T-helper 2 cell treated with Interferon-gamma antibody and Interleukin-4, amounts not matched to agents 5 μg/mL and 100 μg/mL, for 36 hours (primary cell): ENCODE data around the gene DIAPH1.

Experiments used
- DNase-seq: peaks from one replicate; pipeline ENCODE4 v3.0.0; 2021; ENCODE audit warnings: low spot score
- H3K27ac Mint-ChIP-seq: one replicate; pipeline ENCODE4 v1.8.0; 2021; ENCODE audit warnings: mild to moderate bottlenecking, mixed read lengths
- H3K27me3 Mint-ChIP-seq: one replicate; pipeline ENCODE4 v1.8.0; 2021; ENCODE audit warnings: low read depth, mixed read lengths
- H3K36me3 Mint-ChIP-seq: one replicate; pipeline ENCODE4 v1.8.0; 2021; ENCODE audit warnings: low read depth, mixed read lengths
- H3K4me1 Mint-ChIP-seq: one replicate; pipeline ENCODE4 v1.8.0; 2021; ENCODE audit warnings: low read depth, mixed read lengths
- H3K4me3 Mint-ChIP-seq: one replicate; pipeline ENCODE4 v1.8.0; 2022; ENCODE audit warnings: mild to moderate bottlenecking, moderate library complexity, mixed read lengths
- H3K9me3 Mint-ChIP-seq: one replicate; pipeline ENCODE4 v1.8.0; 2021; ENCODE audit warnings: mixed read lengths

DIAPH1 gene

GRCh38 chr5:141636106-141636412, 17.3 kb upstream of the DIAPH1 start:
- DNase-seq: no peak
- Mint-ChIP-seq H3K4me3 (peak overlapping the region; percentile 96), H3K27me3 (no peaks in the 10 kb centered on the region)

GRCh38 chr5:141635646-141636045, 16.8 kb upstream of the DIAPH1 start:
- peak overlapping the region; percentile 96 for H3K4me3 Mint-ChIP-seq
- H3K9me3 Mint-ChIP-seq: no peaks in the 10 kb centered on the region
- DNase-seq: no peak
- H3K36me3 Mint-ChIP-seq: peaks cover 24% of the 10 kb centered on the region
- peaks cover 31% of the 10 kb centered on the region for H3K4me1 Mint-ChIP-seq
- H3K27me3 Mint-ChIP-seq: no peaks in the 10 kb centered on the region
- no peak overlapping the region for H3K27ac Mint-ChIP-seq

More at GRCh38 chr5:141636106-141636412, 17.3 kb upstream of the DIAPH1 start:
- Mint-ChIP-seq H3K27ac (peak overlapping the region; percentile 82), H3K36me3 (peaks cover 28% of the 10 kb centered on the region), H3K4me1 (peaks cover 36% of the 10 kb centered on the region), H3K9me3 (no peaks in the 10 kb centered on the region)

DNA sequence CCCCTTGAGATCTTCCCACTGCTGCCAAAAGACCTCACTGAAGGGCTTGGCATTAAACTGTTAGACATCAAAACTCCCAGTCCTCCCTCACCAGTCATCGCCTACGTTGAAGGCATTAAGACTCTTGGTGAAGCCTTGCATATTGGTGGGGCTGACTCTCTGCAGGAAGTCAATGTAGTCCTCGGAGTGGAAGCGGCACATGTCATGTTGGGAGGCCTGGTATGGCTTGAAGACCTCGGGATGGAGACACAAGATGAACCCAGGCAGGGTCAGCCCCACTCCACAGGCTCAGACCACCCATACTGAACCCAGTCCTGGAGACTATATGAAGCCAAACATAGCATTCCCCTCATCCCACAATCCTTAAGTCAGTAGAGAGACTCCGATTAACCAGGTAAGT, 15.9 kb upstream of the DIAPH1 start:
- H3K27ac Mint-ChIP-seq: peak overlapping the region; percentile 46
- no peaks in the 10 kb centered on the region for H3K9me3 Mint-ChIP-seq
- H3K36me3 Mint-ChIP-seq: peaks cover 26% of the 10 kb centered on the region
- DNase-seq: no peak
- peak overlapping the region; percentile 96 for H3K4me3 Mint-ChIP-seq
- H3K27me3 Mint-ChIP-seq: no peaks in the 10 kb centered on the region
- peaks cover 35% of the 10 kb centered on the region for H3K4me1 Mint-ChIP-seq

GRCh38 chr5:141633871-141634561, 15.2 kb upstream of the DIAPH1 start:
- Mint-ChIP-seq H3K27ac (peak overlapping the region; percentile 74), H3K4me1 (peaks cover 35% of the 10 kb centered on the region), H3K36me3 (peaks cover 28% of the 10 kb centered on the region), H3K4me3 (peak overlapping the region; percentile 96), H3K9me3 (no peaks in the 10 kb centered on the region), H3K27me3 (no peaks in the 10 kb centered on the region)
- no peak for DNase-seq

DNA sequence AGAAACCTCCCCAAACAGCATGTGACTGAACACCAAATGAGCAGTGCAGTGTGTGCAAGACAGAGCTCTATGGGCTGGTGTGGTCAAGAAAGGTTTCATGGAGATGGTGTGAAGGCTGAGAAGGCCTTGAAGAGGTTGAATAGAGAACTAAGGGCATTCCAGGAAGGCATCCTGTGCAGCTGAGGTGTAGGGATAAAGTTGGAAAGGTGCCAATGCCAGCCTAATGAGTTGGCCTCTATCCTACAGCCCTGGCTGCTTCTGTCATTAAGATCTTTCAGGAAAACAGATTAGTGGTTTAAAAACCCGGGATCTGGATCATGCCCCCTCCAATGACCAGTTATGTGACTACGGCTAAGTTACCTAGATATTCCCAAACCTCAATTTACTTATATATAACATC, 13.8 kb upstream of the DIAPH1 start:
- H3K36me3 Mint-ChIP-seq: peaks cover 35% of the 10 kb centered on the region
- no peak overlapping the region for H3K4me3 Mint-ChIP-seq
- no peaks in the 10 kb centered on the region for H3K9me3 Mint-ChIP-seq
- no peaks in the 10 kb centered on the region for H3K27me3 Mint-ChIP-seq
- H3K27ac Mint-ChIP-seq: no peak overlapping the region
- peaks cover 30% of the 10 kb centered on the region for H3K4me1 Mint-ChIP-seq
- no peak for DNase-seq

DNA sequence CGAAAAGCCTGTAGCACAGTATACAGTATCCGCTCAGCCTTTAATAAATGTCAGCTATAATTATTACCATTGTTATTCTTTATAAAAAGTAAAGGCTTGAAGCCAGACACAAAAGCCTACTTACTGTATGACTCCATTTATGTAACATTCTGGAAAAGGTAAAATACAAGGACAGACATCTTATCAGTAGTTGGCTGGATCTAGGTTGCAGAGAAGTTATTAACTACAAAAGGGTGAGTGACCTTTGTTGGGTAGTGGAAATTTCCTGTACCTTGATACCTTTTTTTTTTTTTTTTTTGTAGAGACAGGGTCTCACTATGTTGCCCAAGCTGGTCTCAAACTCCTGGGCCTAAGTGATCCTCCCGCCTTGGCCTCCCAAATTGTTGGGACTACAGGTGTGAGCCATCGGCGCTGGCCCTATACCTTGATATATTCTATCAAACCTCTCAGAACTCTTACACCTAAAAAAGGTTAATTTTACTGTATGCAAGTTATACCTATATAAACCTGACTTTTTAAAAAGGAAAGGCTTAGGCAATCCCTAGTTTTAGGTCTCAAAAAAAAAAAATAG, 11.9 kb upstream of the DIAPH1 start:
- no peaks in the 10 kb centered on the region for H3K27me3 Mint-ChIP-seq
- H3K9me3 Mint-ChIP-seq: no peaks in the 10 kb centered on the region
- peaks cover 50% of the 10 kb centered on the region for H3K36me3 Mint-ChIP-seq
- DNase-seq: no peak
- H3K27ac Mint-ChIP-seq: no peak overlapping the region
- H3K4me1 Mint-ChIP-seq: peaks cover 28% of the 10 kb centered on the region
- no peak overlapping the region for H3K4me3 Mint-ChIP-seq

DNA sequence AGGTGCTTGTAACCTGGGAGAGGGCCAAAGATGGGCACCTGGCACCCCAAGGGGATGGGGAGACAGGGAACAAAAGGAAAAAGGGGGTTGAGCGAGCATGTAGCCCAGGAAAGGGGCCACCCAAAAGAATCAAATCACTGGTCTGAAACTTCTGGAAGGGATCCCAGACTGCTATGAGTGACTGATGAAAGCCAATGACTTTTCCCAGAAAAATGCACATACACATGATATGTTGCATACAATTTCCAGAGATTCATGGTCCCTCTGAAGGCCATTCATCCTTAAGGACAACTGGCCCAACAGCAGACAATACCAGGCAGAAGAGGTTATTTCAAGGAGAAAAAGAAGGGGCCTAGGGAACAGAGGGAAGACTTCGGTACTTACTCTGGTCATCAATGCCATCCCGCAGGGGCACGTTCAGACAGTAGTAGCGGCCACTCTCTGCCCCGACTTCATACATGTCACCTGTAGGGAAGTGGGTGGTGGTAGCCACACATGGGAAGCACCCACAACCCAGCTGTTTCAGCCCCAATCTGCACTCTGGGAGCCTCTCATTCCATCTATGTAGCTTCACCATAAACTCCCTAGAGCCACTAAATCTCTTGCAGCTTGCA, 9.5 kb upstream of the DIAPH1 start:
- Mint-ChIP-seq H3K36me3 (peaks cover 58% of the 10 kb centered on the region), H3K27ac (no peak overlapping the region), H3K27me3 (no peaks in the 10 kb centered on the region), H3K4me1 (peaks cover 17% of the 10 kb centered on the region), H3K9me3 (no peaks in the 10 kb centered on the region), H3K4me3 (no peak overlapping the region)
- DNase-seq: no peak

DNA sequence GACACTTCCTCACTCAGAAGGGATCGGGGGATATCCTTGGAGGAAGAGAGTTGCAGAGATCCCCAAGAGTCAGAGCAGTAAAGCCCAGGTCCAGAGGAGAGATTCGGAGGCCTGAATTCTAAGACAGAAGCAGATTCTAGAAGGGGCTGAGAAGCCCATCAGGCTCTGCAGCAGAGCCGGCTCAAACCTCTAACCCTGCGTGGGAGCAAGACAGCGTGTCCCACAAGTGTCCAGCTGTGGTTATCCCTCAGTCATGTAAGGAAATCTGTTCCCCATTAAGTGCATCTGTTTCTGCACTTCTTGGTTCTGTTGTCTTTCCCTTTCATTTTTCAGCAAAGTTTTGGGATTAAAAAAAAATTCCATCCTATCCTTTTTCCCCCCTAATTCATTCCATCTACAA, 4.8 kb upstream of the DIAPH1 start:
- Mint-ChIP-seq H3K27me3 (no peaks in the 10 kb centered on the region), H3K27ac (peak overlapping the region; percentile 75), H3K36me3 (peaks cover 58% of the 10 kb centered on the region), H3K4me3 (peak overlapping the region; percentile 47), H3K4me1 (peaks cover 26% of the 10 kb centered on the region), H3K9me3 (no peaks in the 10 kb centered on the region)
- DNase-seq: no peak

- Mint-ChIP-seq H3K4me1 (peaks cover 26% of the 10 kb centered on the region), H3K27ac (peak overlapping the region; percentile 75), H3K27me3 (no peaks in the 10 kb centered on the region), H3K4me3 (peak overlapping the region; percentile 47), H3K36me3 (peaks cover 57% of the 10 kb centered on the region), H3K9me3 (no peaks in the 10 kb centered on the region)
- DNase-seq: no peak
These were observed 4.4 kb upstream of the DIAPH1 start for GRCh38 chr5:141623186-141623585.

DNA sequence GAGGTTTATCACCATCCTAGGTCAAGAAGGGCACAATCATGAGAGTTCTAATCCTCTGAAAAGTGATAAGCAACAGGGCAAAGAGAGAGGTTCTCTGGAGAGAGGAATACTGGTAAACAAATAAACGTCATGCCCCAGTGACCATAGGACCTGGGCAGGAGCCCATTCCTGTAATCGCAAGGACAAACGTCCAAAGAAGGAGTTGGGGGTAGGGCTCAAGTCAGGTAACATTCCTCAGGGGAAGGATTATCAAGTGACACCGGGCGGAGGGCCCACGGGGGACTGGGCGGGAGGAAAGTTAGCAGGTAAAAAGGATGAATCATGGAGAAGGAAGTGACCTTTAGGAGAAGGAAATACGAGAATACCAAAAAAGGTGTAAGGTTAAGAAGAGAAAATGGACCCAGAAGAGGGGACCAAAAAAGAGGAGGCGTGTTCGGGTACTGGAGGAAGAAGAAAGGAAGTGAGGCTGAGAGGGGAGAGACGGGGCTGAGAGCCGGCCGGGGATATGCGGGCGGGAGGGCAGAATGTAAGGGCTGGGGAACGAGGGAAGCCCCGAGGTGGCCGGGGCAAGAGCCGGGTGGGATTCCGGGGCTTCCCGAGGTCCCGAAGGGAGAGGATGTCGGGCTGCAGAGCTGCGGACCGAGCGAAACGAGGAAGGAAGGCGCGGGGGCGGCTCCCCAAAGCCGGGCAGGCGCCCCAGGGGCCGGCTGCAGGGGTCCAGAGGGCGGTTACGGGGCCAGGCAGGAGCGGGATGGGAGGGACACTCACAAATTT, 583 bp downstream of the DIAPH1 start:
- peaks cover 48% of the 10 kb centered on the region for H3K36me3 Mint-ChIP-seq
- no peaks in the 10 kb centered on the region for H3K27me3 Mint-ChIP-seq
- H3K4me1 Mint-ChIP-seq: peaks cover 48% of the 10 kb centered on the region
- H3K4me3 Mint-ChIP-seq: peak overlapping the region; percentile 100
- no peaks in the 10 kb centered on the region for H3K9me3 Mint-ChIP-seq
- H3K27ac Mint-ChIP-seq: peak overlapping the region; percentile 99
- peak; percentile 55 for DNase-seq

- Mint-ChIP-seq H3K27ac (peak overlapping the region; percentile 99), H3K4me3 (peak overlapping the region; percentile 100), H3K4me1 (peaks cover 51% of the 10 kb centered on the region), H3K9me3 (no peaks in the 10 kb centered on the region), H3K36me3 (peaks cover 49% of the 10 kb centered on the region), H3K27me3 (no peaks in the 10 kb centered on the region)
- no peak for DNase-seq
These were observed 1.1 kb downstream of the DIAPH1 start for GRCh38 chr5:141617682-141618029.

GRCh38 chr5:141617128-141617527, 1.7 kb downstream of the DIAPH1 start:
- Mint-ChIP-seq H3K27me3 (no peaks in the 10 kb centered on the region), H3K9me3 (no peaks in the 10 kb centered on the region), H3K36me3 (peaks cover 53% of the 10 kb centered on the region), H3K4me3 (peak overlapping the region; percentile 100), H3K4me1 (peaks cover 54% of the 10 kb centered on the region), H3K27ac (peak overlapping the region; percentile 99)
- DNase-seq: no peak

DNA sequence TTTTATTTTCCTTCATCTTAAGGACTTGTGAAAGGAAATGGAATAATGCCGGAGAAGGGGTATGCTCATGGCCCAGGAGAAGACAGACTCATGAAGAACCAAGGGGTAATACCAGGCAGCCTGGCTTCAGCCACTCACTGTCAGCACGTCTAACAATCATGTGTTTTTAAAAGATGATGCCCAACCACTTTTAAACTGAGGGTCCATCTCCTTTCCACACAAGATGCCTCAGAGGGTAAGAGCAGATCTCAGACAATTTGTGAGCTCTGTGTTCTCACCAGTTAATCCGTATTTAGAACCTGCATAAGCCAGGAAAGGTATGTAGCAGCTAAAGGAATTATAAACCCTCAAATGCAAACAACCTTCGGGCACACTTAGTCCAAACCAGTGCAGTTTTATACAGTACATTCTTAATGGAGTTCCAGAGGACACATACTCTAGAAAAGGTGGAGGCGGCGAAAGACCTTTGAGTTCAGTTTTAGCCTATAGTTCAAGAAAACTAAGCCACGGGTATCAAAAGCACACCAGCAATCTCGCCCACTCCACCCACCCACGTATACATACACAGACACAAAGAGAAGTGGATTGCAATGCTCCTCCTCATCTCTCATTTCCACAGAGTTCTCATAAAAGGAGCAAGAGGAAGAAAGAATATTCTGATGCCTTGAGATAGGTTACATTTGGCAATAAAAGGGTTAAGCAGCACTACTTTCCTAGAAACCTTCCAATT, 2.6 kb downstream of the DIAPH1 start:
- DNase-seq: peak; percentile 37
- Mint-ChIP-seq H3K9me3 (no peaks in the 10 kb centered on the region), H3K36me3 (peaks cover 51% of the 10 kb centered on the region), H3K4me1 (peaks cover 57% of the 10 kb centered on the region), H3K27ac (peak overlapping the region; percentile 58), H3K4me3 (peak overlapping the region; percentile 100), H3K27me3 (no peaks in the 10 kb centered on the region)
